Measurements from ENCODE around the gene BRF1. TPM values are rescaled to one million over a fixed set of nuclear protein-coding genes. Genes with fewer than 3 reads are reported as not detected.

Gene BRF1
- total RNA-seq, 4 donors from 2014 or later, result 77.6 to 114 (median 99.5) TPM

- peak overlapping the region; percentile 60 to 83 (median 70) for H3K4me3 ChIP-seq
- H3K4me1 ChIP-seq, result peaks cover 0 to 44% (median 30%) of the 10 kb centered on the region in 4 donors
- no peaks in the 10 kb centered on the region for H3K36me3 ChIP-seq
- no peaks in the 10 kb centered on the region for H3K27me3 ChIP-seq
- WGBS, 2 donors, result 1% methylated on average over 10 to 34 of the region's 54 CpGs
- DNase-seq (ENCODE audit: low spot score in 2 of 2), result no peak
- TF ChIP-seq POLR2A (IDR thresholded peaks at IDR 0.05) (no peak), EP300 (IDR thresholded peaks at IDR 0.05) (no peak)
- TF ChIP-seq, protein P1, sequence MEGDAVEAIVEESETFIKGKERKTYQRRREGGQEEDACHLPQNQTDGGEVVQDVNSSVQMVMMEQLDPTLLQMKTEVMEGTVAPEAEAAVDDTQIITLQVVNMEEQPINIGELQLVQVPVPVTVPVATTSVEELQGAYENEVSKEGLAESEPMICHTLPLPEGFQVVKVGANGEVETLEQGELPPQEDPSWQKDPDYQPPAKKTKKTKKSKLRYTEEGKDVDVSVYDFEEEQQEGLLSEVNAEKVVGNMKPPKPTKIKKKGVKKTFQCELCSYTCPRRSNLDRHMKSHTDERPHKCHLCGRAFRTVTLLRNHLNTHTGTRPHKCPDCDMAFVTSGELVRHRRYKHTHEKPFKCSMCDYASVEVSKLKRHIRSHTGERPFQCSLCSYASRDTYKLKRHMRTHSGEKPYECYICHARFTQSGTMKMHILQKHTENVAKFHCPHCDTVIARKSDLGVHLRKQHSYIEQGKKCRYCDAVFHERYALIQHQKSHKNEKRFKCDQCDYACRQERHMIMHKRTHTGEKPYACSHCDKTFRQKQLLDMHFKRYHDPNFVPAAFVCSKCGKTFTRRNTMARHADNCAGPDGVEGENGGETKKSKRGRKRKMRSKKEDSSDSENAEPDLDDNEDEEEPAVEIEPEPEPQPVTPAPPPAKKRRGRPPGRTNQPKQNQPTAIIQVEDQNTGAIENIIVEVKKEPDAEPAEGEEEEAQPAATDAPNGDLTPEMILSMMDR (IDR thresholded peaks at IDR 0.05), result no peak
- H3K9me3 ChIP-seq, result no peaks in the 10 kb centered on the region
- peak overlapping the region; percentile 35 to 88 (median 80) for H3K27ac ChIP-seq
These were observed 14.5 kb upstream of the BRF1 start for GRCh38 chr14:105315211-105315721.

DNA sequence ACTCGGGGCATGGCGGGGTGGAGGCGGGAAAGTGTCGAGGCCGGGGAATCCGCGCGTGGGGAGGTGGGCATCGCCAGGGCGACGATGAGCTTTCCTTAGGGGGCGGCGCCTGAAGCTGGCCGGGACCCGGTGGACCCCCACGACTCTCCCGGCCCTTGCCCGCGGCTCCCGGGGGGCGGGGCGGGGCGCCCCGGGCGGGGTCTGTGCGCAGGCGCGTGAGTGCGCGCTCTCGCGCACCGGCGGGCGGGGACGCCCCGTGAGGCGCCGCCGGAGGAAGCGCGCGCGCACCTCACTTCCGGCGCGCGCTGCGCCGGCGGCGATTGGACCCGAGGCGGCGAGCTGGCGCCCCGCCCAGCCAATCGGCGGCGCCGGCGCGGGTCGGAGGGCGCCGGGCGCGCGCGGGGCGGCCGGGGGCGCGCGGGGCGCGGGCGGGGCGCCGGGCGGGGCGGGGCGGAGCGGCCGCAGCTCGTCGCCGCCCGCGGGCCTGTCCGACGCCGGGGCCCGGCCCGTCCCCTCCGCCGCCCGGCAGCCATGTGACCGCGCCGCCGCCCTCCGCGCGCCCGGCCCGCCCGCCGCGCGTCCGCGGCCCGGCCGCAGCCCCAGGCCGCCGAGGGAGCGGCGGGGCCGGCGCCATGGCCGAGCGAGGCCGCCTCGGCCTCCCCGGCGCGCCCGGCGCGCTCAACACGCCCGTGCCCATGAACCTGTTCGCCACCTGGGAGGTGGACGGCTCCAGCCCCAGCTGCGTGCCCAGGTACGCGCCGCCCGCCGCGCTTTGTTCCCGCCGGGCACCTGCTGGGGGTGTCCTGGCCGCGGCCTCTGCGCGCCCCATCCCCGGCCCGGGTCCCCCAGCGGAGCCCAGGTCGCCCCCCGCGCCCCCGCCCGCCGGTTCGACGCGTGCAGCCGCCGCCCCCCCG, 13.7 kb upstream of the BRF1 start, which contains the start of gene PACS2:
Gene PACS2, plus strand, starts transcription at position 462 of the 914 bp plus-strand sequence. Its CDS starts 171 bp downstream, at position 633.
- Histone ChIP-seq H3K27me3 (no peaks in the 10 kb centered on the region), H3K27ac (peak within 1 kb of the TSS; percentile 93 to 100 (median 98)), H3K4me3 (peak within 1 kb of the TSS; percentile 63 to 91 (median 85)), H3K4me1 (peaks cover 0 to 44% (median 30%) of the 10 kb centered on the region in 4 donors), H3K9me3 (no peaks in the 10 kb centered on the region), H3K36me3 (no peaks in the 10 kb centered on the region)
- DNase-seq (ENCODE audit: low spot score in 2 of 2), result peak; percentile 38 to 54
- TF ChIP-seq EP300 (IDR thresholded peaks at IDR 0.05) (peak in 1 of 2 donors; percentile 40), POLR2A (IDR thresholded peaks at IDR 0.05) (peak in 1 of 2 donors; percentile 39)
- TF ChIP-seq, protein P1 (IDR thresholded peaks at IDR 0.05), result no peak
- WGBS, 2 donors, result 0% methylated on average over 15 of the region's 163 CpGs; no CpG with 5 or more reads in 1 of the 2 donors

- H3K36me3 ChIP-seq, result no peaks in the 10 kb centered on the region
- peak overlapping the region; percentile 63 to 91 (median 81) for H3K4me3 ChIP-seq
- peak overlapping the region; percentile 93 to 100 (median 98) for H3K27ac ChIP-seq
- no peaks in the 10 kb centered on the region for H3K9me3 ChIP-seq
- H3K27me3 ChIP-seq, result no peaks in the 10 kb centered on the region
- DNase-seq (ENCODE audit: low spot score in 2 of 2), result peak in 1 of 2 donors; percentile 31
- TF ChIP-seq POLR2A (IDR thresholded peaks at IDR 0.05) (no peak), EP300 (IDR thresholded peaks at IDR 0.05) (no peak)
- TF ChIP-seq, protein P1 (IDR thresholded peaks at IDR 0.05), result no peak
- peaks cover 0 to 44% (median 30%) of the 10 kb centered on the region in 4 donors for H3K4me1 ChIP-seq
- 14 to 17% methylated on average over 23 to 29 of the region's 48 CpGs for WGBS, 2 donors
These were observed 12.8 kb upstream of the BRF1 start for GRCh38 chr14:105313381-105314286.

GRCh38 chr14:105312973-105313372, 12.2 kb upstream of the BRF1 start:
- H3K4me3 ChIP-seq, result no peak overlapping the region
- no peaks in the 10 kb centered on the region for H3K36me3 ChIP-seq
- no peaks in the 10 kb centered on the region for H3K27me3 ChIP-seq
- H3K4me1 ChIP-seq, result peaks cover 0 to 40% (median 30%) of the 10 kb centered on the region in 4 donors
- DNase-seq (ENCODE audit: low spot score in 2 of 2), result no peak
- 79 to 85% methylated on average over 7 to 13 of the region's 13 CpGs for WGBS, 2 donors
- peak overlapping the region in 3 of 4 donors; percentile 97 to 100 (median 99) for H3K27ac ChIP-seq
- no peaks in the 10 kb centered on the region for H3K9me3 ChIP-seq
- no peak for TF ChIP-seq POLR2A (IDR thresholded peaks at IDR 0.05)
- TF ChIP-seq, protein P1 (IDR thresholded peaks at IDR 0.05), result no peak
- no peak for TF ChIP-seq EP300 (IDR thresholded peaks at IDR 0.05)
